ENCODE data around the gene SHISA2. TPM values are rescaled to one million over a fixed set of nuclear protein-coding genes. Genes with fewer than 3 reads are reported as not detected.
"Not testable (repeated sequence)": the region's sequence is repeated elsewhere in the genome, so short reads cannot be mapped to it uniquely, and the experiment has no call there.

Gene SHISA2
- total and polyA plus RNA-seq, 2 of the 8 experiments (the other 6 are each of a cell fraction or from before 2014, with no cell fraction given) = 10.2 to 23.8 TPM

DNA sequence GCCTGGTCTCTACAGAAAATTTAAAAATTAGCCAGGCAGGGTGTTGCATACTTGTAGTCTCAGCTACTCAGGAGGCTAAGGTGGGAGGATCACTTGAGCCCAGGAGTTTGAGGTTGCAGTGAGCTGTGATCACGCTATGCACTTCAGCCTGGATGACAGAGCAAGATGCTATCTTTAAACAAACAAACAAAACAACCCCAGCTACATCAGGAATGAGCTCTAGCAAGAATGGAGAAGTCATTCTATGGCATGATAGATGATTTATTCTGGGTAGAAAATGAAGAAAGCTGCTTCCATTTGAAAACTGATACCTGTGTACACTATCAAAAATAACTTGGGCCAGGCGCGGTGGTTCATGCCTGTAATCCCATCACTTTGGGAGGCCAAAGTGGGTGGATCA lies 15.8 kb upstream of the SHISA2 start (continued):
- TF ChIP-seq HDAC6 (IDR thresholded peaks at IDR 0.05; ENCODE audit: low read depth, low read length) = no peak
- TF ChIP-seq FOSL1 (IDR thresholded peaks at IDR 0.05; ENCODE audit: insufficient read depth, low read depth, low read length) = no peak
- no peak for TF ChIP-seq ATF3 (IDR thresholded peaks at IDR 0.05; ENCODE audit: insufficient read depth, low read depth, low read length)
- TF ChIP-seq POLR2A (IDR thresholded peaks at IDR 0.05; ENCODE audit: control extremely low read depth in 1 of 2, low read depth in 2 of 2, low read length in 2 of 2) = no peak

- not testable (repeated sequence) for H3K36me3 ChIP-seq (ENCODE audit: control insufficient read depth in 2 of 4, insufficient read depth in 4 of 4, low read length in 3 of 4); H2BK20ac ChIP-seq (ENCODE audit: low read length); H2BK5ac ChIP-seq (ENCODE audit: low read depth, low read length); H3K4me2 ChIP-seq (ENCODE audit: insufficient read depth in 1 of 2, low read depth in 2 of 2, low read length in 2 of 2); H4K5ac ChIP-seq (ENCODE audit: insufficient read length, low read depth, low read length); H4K91ac ChIP-seq (replicated peaks; ENCODE audit: insufficient read length, low read length); H2AK5ac ChIP-seq (ENCODE audit: low read depth, low read length); H3K79me2 ChIP-seq (ENCODE audit: control insufficient read depth in 1 of 2, insufficient read depth in 2 of 2, low read length in 2 of 2); H3K14ac ChIP-seq (ENCODE audit: insufficient read length); H3K56ac ChIP-seq (replicated peaks; ENCODE audit: insufficient read length, low read depth, low read length); H2BK12ac ChIP-seq (ENCODE audit: low read depth, low read length); H3K23me2 ChIP-seq (ENCODE audit: low read depth, low read length); H2BK15ac ChIP-seq (ENCODE audit: low read length); H3K4ac ChIP-seq (replicated peaks; ENCODE audit: insufficient read length, low read depth, low read length); H3K18ac ChIP-seq (ENCODE audit: extremely low read depth, low read length); H3K4me3 ChIP-seq (ENCODE audit: extremely low read depth in 1 of 4, insufficient read depth in 2 of 4, low read depth in 3 of 4, low read length in 4 of 4); H4K20me1 ChIP-seq (replicated peaks in 1 of 2; ENCODE audit: control insufficient read depth in 1 of 2, insufficient read depth in 2 of 2, low read length in 2 of 2); H2BK120ac ChIP-seq (replicated peaks; ENCODE audit: low read depth, low read length); H3K23ac ChIP-seq (ENCODE audit: insufficient read length); H3K9me3 ChIP-seq (ENCODE audit: insufficient read depth in 2 of 2, low read depth in 1 of 2, low read length in 1 of 2); H2AFZ ChIP-seq (ENCODE audit: low read length); DNase-seq (ENCODE audit: low read depth in 1 of 2, low spot score in 2 of 2); H4K8ac ChIP-seq (ENCODE audit: extremely low read depth, insufficient read depth, low read length); H3K27ac ChIP-seq (ENCODE audit: low read depth, low read length); H3K4me1 ChIP-seq (replicated peaks in 1 of 4; ENCODE audit: control insufficient read depth in 3 of 4, insufficient read depth in 4 of 4, low read length in 3 of 4); H3K27me3 ChIP-seq (replicated peaks in 1 of 4; ENCODE audit: control insufficient read depth in 3 of 4, extremely low read depth in 1 of 4, insufficient read depth in 3 of 4, low read length in 3 of 4); H3K79me1 ChIP-seq (ENCODE audit: low read depth, low read length); FAIRE-seq; H3K9ac ChIP-seq (replicated peaks in 1 of 4; ENCODE audit: extremely low read depth in 1 of 4, low read depth in 3 of 4, low read length in 3 of 4)
- 94% methylated on average over 7 of the region's 7 CpGs; no CpG with 5 or more reads in 1 of the 2 experiments for WGBS, 2 experiments (ENCODE audit: extremely low coverage in 1 of 2, insufficient coverage in 1 of 2, insufficient read length in 1 of 2, insufficient replicate concordance in 2 of 2, low coverage in 1 of 2, low lambda C conversion rate in 2 of 2, missing lambda C conversion rate in 1 of 2)
- ChIA-PET POLR2A (ENCODE audit: partially characterized antibody) (interaction anchor here (1.4 kb wide), 1 partner anchor 14 kb away, joined by 3 read pairs; the partner anchor contains the start of gene SHISA2), CTCF (ENCODE audit: partially characterized antibody) (interaction anchor here (1.5 to 11.4 kb wide), 4 partner anchors 29 to 492 kb away, joined by 4 to 76 read pairs (median 17); no protein-coding TSS in a partner anchor)
Measured at GRCh38 chr13:26066492-26066891, 14.7 kb upstream of the SHISA2 start.
